Measurements from ENCODE around the gene ZNF775. TPM values are rescaled to one million over a fixed set of nuclear protein-coding genes. Genes with fewer than 3 reads are reported as not detected.

Gene ZNF775
- total RNA-seq, 1 donor from 2014 or later: 13.3 TPM

- Mint-ChIP-seq H3K36me3 (no peaks in the 10 kb centered on the region), H3K4me3 (no peak overlapping the region), H3K27me3 (ENCODE audit: low read depth) (peaks cover 28% of the 10 kb centered on the region), H3K9me3 (peaks cover 9% of the 10 kb centered on the region), H3K27ac (no peak overlapping the region), H3K4me1 (no peaks in the 10 kb centered on the region)
- TF ChIP-seq CTCF (IDR thresholded peaks at IDR 0.05; ENCODE audit: unreplicated experiment): no peak
- DNase-seq (ENCODE audit: low spot score in 2 of 2, unreplicated experiment in 2 of 2): no peak
Measured at GRCh38 chr7:150444674-150445365, 65.7 kb downstream of the ZNF775 start.

- Mint-ChIP-seq H3K9me3 (peaks cover 5% of the 10 kb centered on the region), H3K36me3 (no peaks in the 10 kb centered on the region), H3K27me3 (ENCODE audit: low read depth) (peaks cover 34% of the 10 kb centered on the region), H3K4me1 (no peaks in the 10 kb centered on the region), H3K27ac (no peak overlapping the region), H3K4me3 (no peak overlapping the region)
- DNase-seq (ENCODE audit: low spot score in 2 of 2, unreplicated experiment in 2 of 2): no peak
- TF ChIP-seq CTCF (IDR thresholded peaks at IDR 0.05; ENCODE audit: unreplicated experiment): no peak
Measured at GRCh38 chr7:150446288-150446938, 67.3 kb downstream of the ZNF775 start.

Other genes with a start within 250 kb of the ZNF775 start
- gene LRRC61, start 56.0 kb upstream of the ZNF775 start, total RNA-seq: 3.3 to 4.0 TPM (median 3.4 TPM) in 3 replicates
- gene ACTR3C, start 55.8 kb upstream of the ZNF775 start, total RNA-seq: 0.40 to 0.84 TPM (median 0.47 TPM) in 3 replicates
- gene RARRES2, start 37.7 kb upstream of the ZNF775 start, total RNA-seq: 24.9 to 26.4 TPM (median 26.2 TPM) in 3 replicates
- gene REPIN1, start 10.5 kb upstream of the ZNF775 start, total RNA-seq: 147 to 149 TPM (median 148 TPM) in 3 replicates
- gene GIMAP8, start 71.3 kb downstream of the ZNF775 start, total RNA-seq: not detected in 3 replicates
- gene GIMAP7, start 135.5 kb downstream of the ZNF775 start, total RNA-seq: not detected in 3 replicates
- gene GIMAP4, start 188.1 kb downstream of the ZNF775 start, total RNA-seq: not detected in 3 replicates

Data from mesothelial cell of epicardium (in vitro differentiated cells).